NCI-H2107 treated with DMSO at 0.1 percent for 48 hours (cell line): ENCODE results near the gene TAL2.
"Not testable (repeated sequence)": the region's sequence is repeated elsewhere in the genome, so short reads cannot be mapped to it uniquely, and the experiment has no call there.

Experiments used
- DNase-seq: peaks from one replicate; lab custom pipeline; 2025; ENCODE audit not compliant: unreplicated experiment; lab: John Stamatoyannopoulos, UW

TAL2 gene

GRCh38 chr9:105703638-105704037 lies 41.4 kb downstream of the TAL2 start:
- DNase-seq = not testable (repeated sequence)

GRCh38 chr9:105706156-105706555 lies 43.9 kb downstream of the TAL2 start:
- no peak for DNase-seq

- no peak for DNase-seq
Measured at GRCh38 chr9:105708405-105708804, 46.1 kb downstream of the TAL2 start.

GRCh38 chr9:105710638-105711037 lies 48.4 kb downstream of the TAL2 start:
- no peak for DNase-seq

DNA sequence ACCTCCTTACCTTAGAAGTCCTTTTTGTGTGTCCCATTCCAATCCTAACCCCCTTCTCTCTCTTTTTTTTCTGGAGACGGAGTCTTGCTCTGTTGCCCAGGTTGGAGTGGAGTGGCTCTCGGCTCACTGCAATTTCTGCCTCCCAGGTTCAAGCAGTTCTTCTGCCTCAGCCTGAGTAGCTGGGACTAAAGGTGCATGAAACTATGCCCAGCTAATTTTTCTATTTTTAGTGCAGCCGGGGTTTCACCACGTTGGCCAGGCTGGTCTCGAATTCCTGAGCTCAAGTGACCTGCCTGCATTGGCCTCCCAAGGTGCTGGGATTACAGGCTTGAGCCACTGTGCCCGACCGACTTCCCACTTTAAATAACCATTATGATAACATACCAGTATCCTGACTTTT lies 49.6 kb downstream of the TAL2 start:
- DNase-seq = no peak

- DNase-seq = no peak
Measured at GRCh38 chr9:105712297-105712696, 50.0 kb downstream of the TAL2 start.
